Ecto neural progenitor cell (in vitro differentiated cells): Measurements from ENCODE around the gene UVRAG.

Source experiments
- DNase-seq: peaks from one replicate; pipeline ENCODE4 v3.0.0-alpha.2; 2018; ENCODE audit warnings: low spot score

Gene UVRAG

GRCh38 chr11:76167590-76167989 lies 352.6 kb downstream of the UVRAG start:
- no peak for DNase-seq

GRCh38 chr11:76169473-76169896 lies 354.5 kb downstream of the UVRAG start:
- no peak for DNase-seq

GRCh38 chr11:76170468-76170867 lies 355.5 kb downstream of the UVRAG start:
- DNase-seq: no peak

GRCh38 chr11:76172583-76172982 lies 357.6 kb downstream of the UVRAG start:
- no peak for DNase-seq

- DNase-seq: no peak
Measured at GRCh38 chr11:76173663-76174062, 358.7 kb downstream of the UVRAG start.

GRCh38 chr11:76174330-76174729 lies 359.3 kb downstream of the UVRAG start:
- no peak for DNase-seq

GRCh38 chr11:76175783-76176182 lies 360.8 kb downstream of the UVRAG start:
- DNase-seq: no peak

GRCh38 chr11:76176463-76176862 lies 361.5 kb downstream of the UVRAG start:
- DNase-seq: no peak

GRCh38 chr11:76177250-76177686 lies 362.3 kb downstream of the UVRAG start:
- DNase-seq: no peak

- no peak for DNase-seq
Measured at GRCh38 chr11:76179147-76179546, 364.1 kb downstream of the UVRAG start.

- DNase-seq: no peak
Measured at GRCh38 chr11:76181371-76181770, 366.4 kb downstream of the UVRAG start.

GRCh38 chr11:76184551-76184993 lies 369.6 kb downstream of the UVRAG start:
- no peak for DNase-seq

GRCh38 chr11:76185511-76185910 lies 370.5 kb downstream of the UVRAG start:
- no peak for DNase-seq

- DNase-seq: no peak
Measured at GRCh38 chr11:76185931-76186401, 371.0 kb downstream of the UVRAG start.

- no peak for DNase-seq
Measured at GRCh38 chr11:76186776-76187279, 371.8 kb downstream of the UVRAG start.

- DNase-seq: no peak
Measured at GRCh38 chr11:76188873-76189272, 373.9 kb downstream of the UVRAG start.

GRCh38 chr11:76189682-76190081 lies 374.7 kb downstream of the UVRAG start:
- DNase-seq: no peak

GRCh38 chr11:76190376-76190775 lies 375.4 kb downstream of the UVRAG start:
- DNase-seq: no peak
